Naive thymus-derived CD4-positive, alpha-beta T cell (primary cell): Measurements from ENCODE around the gene TFDP1. TPM values are rescaled to one million over a fixed set of nuclear protein-coding genes. Genes with fewer than 3 reads are reported as not detected.
A peak's percentile ranks its signal among the peaks of the same experiment; 100 is the strongest.

Experiments
- ATAC-seq: fragments of 150-1000 bp; cut with Tn5 transposase; 2 replicates; pipeline ENCODE4 v1.10.0; 2021; ENCODE audit warnings: mild to moderate bottlenecking, moderate library complexity
- CTCF ChIA-PET: fragments of 350-600 bp; sonication (Branson Sonifier 250); formaldehyde crosslinking; loops from one replicate; lab custom pipeline; 2021; ENCODE audit warnings: antibody characterized with exemption; lab: Charles Lee
- POLR2A ChIA-PET: fragments of 350-600 bp; sonication (Branson Sonifier 250); formaldehyde crosslinking; loops from one replicate; lab custom pipeline; 2021; ENCODE audit warnings: antibody characterized with exemption, inconsistent platforms; lab: Charles Lee
- DNase-seq, 9 donors: peaks; one replicate each; pipeline versions ENCODE4 v3.0.0 to v3.0.0-alpha.2; 2020 to 2022; ENCODE audit warnings: mixed read lengths in 1 of 9
- H3K27ac ChIP-seq: one replicate; pipeline ENCODE4 v1.7.0; 2013; ENCODE audit warnings: mild to moderate bottlenecking, low read depth, low read length, moderate library complexity
- H3K27me3 ChIP-seq, 2 donors: one replicate each; pipeline ENCODE4 v1.7.0; 2013; ENCODE audit warnings: low read length in 2 of 2, mild to moderate bottlenecking in 2 of 2, moderate library complexity in 2 of 2; ENCODE audit not compliant: control insufficient read depth in 2 of 2, insufficient read depth in 2 of 2
- H3K36me3 ChIP-seq, 3 experiments: 1 replicate in 2 of 3; 2 replicates in 1 of 3; pipeline ENCODE4 v1.7.0; 2013; ENCODE audit warnings: low read length in 3 of 3, mild to moderate bottlenecking in 3 of 3, moderate library complexity in 1 of 3; ENCODE audit not compliant: insufficient read depth in 3 of 3, control insufficient read depth in 2 of 3
- H3K4me1 ChIP-seq, 2 donors: one replicate each; pipeline ENCODE4 v1.7.0; 2013; ENCODE audit warnings: low read length in 2 of 2, mild to moderate bottlenecking in 2 of 2, moderate library complexity in 1 of 2; ENCODE audit not compliant: control insufficient read depth in 2 of 2, insufficient read depth in 2 of 2
- H3K4me3 ChIP-seq: 2 replicates; pipeline ENCODE4 v1.7.0; 2013; ENCODE audit warnings: mild to moderate bottlenecking, low read length
- H3K9me3 ChIP-seq, 3 experiments: 1 replicate in 2 of 3; 2 replicates in 1 of 3; pipeline ENCODE4 v1.7.0; 2013; ENCODE audit warnings: low read length in 3 of 3; ENCODE audit not compliant: control insufficient read depth in 2 of 3
- H3K27ac Mint-ChIP-seq, 9 donors: one replicate each; pipeline ENCODE4 v1.8.0; 2020 to 2022; ENCODE audit warnings: mixed read lengths in 9 of 9, mild to moderate bottlenecking in 8 of 9, moderate library complexity in 5 of 9, inconsistent platforms in 2 of 9
- H3K27me3 Mint-ChIP-seq, 5 donors: one replicate each; pipeline ENCODE4 v1.8.0; 2021 to 2022; ENCODE audit warnings: mixed read lengths in 5 of 5, mild to moderate bottlenecking in 1 of 5
- H3K36me3 Mint-ChIP-seq, 5 donors: one replicate each; pipeline ENCODE4 v1.8.0; 2020 to 2022; ENCODE audit warnings: mixed read lengths in 5 of 5, mild to moderate bottlenecking in 3 of 5, inconsistent platforms in 1 of 5
- H3K4me1 Mint-ChIP-seq, 7 donors: one replicate each; pipeline ENCODE4 v1.8.0; 2020 to 2022; ENCODE audit warnings: mixed read lengths in 7 of 7, mild to moderate bottlenecking in 3 of 7, inconsistent platforms in 1 of 7
- H3K4me3 Mint-ChIP-seq, 10 donors: one replicate each; pipeline ENCODE4 v1.8.0; 2020 to 2022; ENCODE audit warnings: mild to moderate bottlenecking in 10 of 10, mixed read lengths in 10 of 10, moderate library complexity in 6 of 10, inconsistent platforms in 2 of 10
- H3K9me3 Mint-ChIP-seq, 11 donors: one replicate each; pipeline ENCODE4 v1.8.0; 2020 to 2022; ENCODE audit warnings: mixed read lengths in 11 of 11, mild to moderate bottlenecking in 4 of 11, inconsistent platforms in 1 of 11, moderate library complexity in 1 of 11
- intact Hi-C, 2 donors: fragments of 100-400 bp; cut with micrococcal nuclease; formaldehyde crosslinking; loops; one replicate each; pipeline ENCODE4 v1.15.1; 2023
- polyA plus RNA-seq, 2 donors: library from polyadenylated mRNA; unstranded; fragments of 300-500 nt; fragmentation: Illumina TruSeq; gene quantifications; one replicate each; pipeline ENCODE4 v1.2.3, GENCODE V29; 2021
- total RNA-seq, 6 experiments: library from RNA in 5 of 6; stranded (reverse) in 5 of 6; gene quantifications; 1 replicate in 5 of 6; 2 replicates in 1 of 6; pipeline ENCODE4 v1.2.3 and lab custom pipeline; 2021 to 2026

The TFDP1 gene
- total and polyA plus RNA-seq, 7 experiments from 2014 or later: 21.4 to 127 (median 43.1) TPM

DNA sequence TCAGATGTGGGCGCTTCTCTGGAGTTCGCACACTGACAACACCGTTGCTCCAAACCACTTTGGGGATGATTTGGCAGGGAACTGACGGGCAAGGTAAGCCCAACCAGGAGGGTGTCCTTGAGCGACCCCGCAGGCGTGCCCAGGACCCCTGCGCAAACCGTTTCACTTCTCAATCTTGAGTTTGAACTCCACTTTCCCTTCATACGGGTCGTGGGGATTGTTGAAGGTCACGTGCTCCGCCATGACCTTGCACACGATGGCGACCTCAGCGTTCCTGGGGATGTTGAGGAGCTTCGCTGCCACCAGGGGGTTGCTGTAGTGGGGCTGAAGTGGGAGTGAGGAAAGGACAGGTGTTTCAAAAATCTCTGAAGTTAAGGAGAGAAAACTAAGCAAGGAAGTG is 64.7 kb downstream of the TFDP1 start:
- no peaks in the 10 kb centered on the region for H3K9me3 ChIP-seq
- no peak overlapping the region for H3K27ac ChIP-seq
- POLR2A ChIA-PET: no interaction called here
- H3K27me3 ChIP-seq: no peaks in the 10 kb centered on the region
- ATAC-seq (no peak), DNase-seq (no peak)
- peak overlapping the region in 2 of 9 donors; percentile 51 to 56 for H3K27ac Mint-ChIP-seq
- peaks cover 10 to 12% of the 10 kb centered on the region in 2 donors for H3K4me1 ChIP-seq
- H3K4me3 ChIP-seq: no peak overlapping the region
- no peak overlapping the region for H3K4me3 Mint-ChIP-seq
- CTCF ChIA-PET: no interaction called here
- no peaks in the 10 kb centered on the region for H3K36me3 ChIP-seq
- no peaks in the 10 kb centered on the region for H3K36me3 Mint-ChIP-seq
- intact Hi-C loops: no loop called here
- H3K9me3 Mint-ChIP-seq: no peaks in the 10 kb centered on the region
- H3K4me1 Mint-ChIP-seq: peaks cover 9 to 39% (median 29%) of the 10 kb centered on the region in 7 donors
- H3K27me3 Mint-ChIP-seq: no peaks in the 10 kb centered on the region

DNA sequence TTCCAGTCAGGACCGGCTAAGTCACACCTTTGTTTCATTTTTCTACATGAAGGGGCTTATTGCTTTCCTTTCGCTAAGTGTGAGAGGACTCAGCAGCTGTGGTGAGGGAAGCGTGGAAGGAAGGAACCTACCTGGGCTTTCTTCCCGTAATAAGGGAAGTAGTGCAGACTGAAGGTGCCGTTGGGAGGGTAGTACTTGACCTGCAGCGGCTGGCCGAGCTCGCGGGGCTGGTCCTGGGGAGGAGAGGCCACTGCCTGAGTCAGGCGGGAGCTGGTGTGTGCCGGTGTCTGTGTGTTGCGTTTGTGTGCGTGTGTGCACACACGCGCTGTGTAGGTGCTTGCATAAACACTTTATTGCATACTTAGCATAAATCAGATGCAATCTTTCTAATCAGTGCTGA is 65.7 kb downstream of the TFDP1 start:
- Histone ChIP-seq H3K4me1 (peaks cover 10 to 12% of the 10 kb centered on the region in 2 donors), H3K27ac (no peak overlapping the region), H3K36me3 (no peaks in the 10 kb centered on the region), H3K27me3 (no peaks in the 10 kb centered on the region), H3K4me3 (no peak overlapping the region), H3K9me3 (no peaks in the 10 kb centered on the region)
- CTCF ChIA-PET: interaction anchor here (0.7 kb wide), 1 partner anchor 17 kb away, joined by 4 read pairs; the partner anchor contains the start of gene GRK1
- peak overlapping the region in 2 of 9 donors; percentile 56 to 59 for H3K27ac Mint-ChIP-seq
- H3K4me3 Mint-ChIP-seq: no peak overlapping the region
- no peaks in the 10 kb centered on the region for H3K9me3 Mint-ChIP-seq
- H3K27me3 Mint-ChIP-seq: no peaks in the 10 kb centered on the region
- POLR2A ChIA-PET: no interaction called here
- intact Hi-C loops: no loop called here
- ATAC-seq: no peak
- no peak for DNase-seq
- no peaks in the 10 kb centered on the region for H3K36me3 Mint-ChIP-seq
- H3K4me1 Mint-ChIP-seq: peaks cover 9 to 36% (median 29%) of the 10 kb centered on the region in 7 donors

DNA sequence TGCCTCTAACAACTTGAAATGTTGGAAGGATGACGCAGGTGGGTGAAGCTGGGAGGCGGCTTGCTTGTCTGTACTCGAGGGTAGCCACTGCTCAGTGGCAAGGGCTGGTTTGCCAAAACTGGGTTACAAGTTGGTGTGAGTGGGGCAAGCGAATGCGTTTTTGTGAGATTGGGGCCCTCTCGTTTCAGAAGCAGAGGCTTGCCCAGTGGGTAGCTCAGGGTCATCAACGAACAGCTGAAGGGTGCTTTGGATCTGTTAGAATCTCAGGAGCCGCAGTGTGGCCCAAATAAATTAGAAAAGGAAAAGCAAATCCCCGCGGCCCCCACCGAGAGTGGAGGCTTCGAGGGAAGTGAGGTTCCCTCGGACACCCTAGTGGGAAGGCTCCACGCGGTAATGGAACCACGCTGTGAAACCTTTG is 66.2 kb downstream of the TFDP1 start:
- Mint-ChIP-seq H3K9me3 (no peaks in the 10 kb centered on the region), H3K36me3 (no peaks in the 10 kb centered on the region), H3K27me3 (no peaks in the 10 kb centered on the region), H3K27ac (no peak overlapping the region), H3K4me3 (no peak overlapping the region), H3K4me1 (peaks cover 9 to 34% (median 26%) of the 10 kb centered on the region in 7 donors)
- no peak for ATAC-seq
- Histone ChIP-seq H3K27ac (no peak overlapping the region), H3K36me3 (no peaks in the 10 kb centered on the region), H3K4me1 (peaks cover 10 to 12% of the 10 kb centered on the region in 2 donors), H3K27me3 (no peaks in the 10 kb centered on the region), H3K4me3 (no peak overlapping the region), H3K9me3 (no peaks in the 10 kb centered on the region)
- intact Hi-C loops: no loop called here
- POLR2A ChIA-PET: no interaction called here
- CTCF ChIA-PET: no interaction called here
- no peak for DNase-seq

DNA sequence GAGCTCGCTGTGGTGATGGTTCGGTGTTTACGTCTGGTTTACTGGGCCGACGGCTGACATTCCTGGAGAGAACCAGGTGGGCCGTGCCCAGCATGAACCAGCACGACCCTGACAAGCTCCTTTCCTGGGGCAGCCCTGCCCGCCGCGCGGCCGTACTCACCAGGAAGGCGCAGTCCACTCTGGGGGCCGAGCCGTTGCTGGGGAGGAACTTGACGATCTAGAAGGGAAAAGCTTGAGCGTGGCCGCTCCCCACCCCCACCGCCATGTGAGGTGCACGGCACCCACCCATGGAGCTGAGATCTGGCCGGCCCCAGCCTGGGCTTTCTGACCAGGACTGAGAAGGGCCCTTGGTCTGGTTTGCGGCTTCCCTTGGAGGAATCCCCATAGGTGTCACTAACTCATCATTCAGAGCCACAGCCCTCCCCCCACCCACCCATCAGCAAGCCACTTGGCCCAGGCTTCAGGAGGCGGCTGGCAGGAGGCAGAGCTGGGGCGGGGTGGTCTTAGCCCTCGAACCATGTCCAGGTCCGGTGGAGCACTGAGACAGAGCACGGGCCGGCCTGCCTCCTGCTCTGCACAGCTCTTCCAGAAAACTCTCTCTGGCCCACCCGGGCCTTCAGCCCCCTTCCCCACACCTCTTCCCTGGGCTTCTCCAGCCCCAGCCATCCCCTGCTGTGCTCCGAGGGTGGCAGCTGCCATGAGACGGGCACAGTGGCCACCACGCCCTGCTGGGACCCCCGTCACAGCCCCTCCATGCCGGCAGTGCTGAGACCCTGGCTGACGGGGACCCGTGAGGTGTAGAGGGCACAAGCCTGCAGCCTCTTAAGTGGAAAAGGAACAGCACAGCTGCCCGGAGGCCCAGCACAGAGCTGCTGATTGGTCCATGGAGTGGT is 67.2 kb downstream of the TFDP1 start:
- H3K4me1 Mint-ChIP-seq: peaks cover 4 to 23% (median 16%) of the 10 kb centered on the region in 7 donors
- Histone ChIP-seq H3K36me3 (no peaks in the 10 kb centered on the region), H3K27me3 (no peaks in the 10 kb centered on the region), H3K4me3 (no peak overlapping the region), H3K4me1 (peaks cover 7 to 10% of the 10 kb centered on the region in 2 donors), H3K27ac (no peak overlapping the region), H3K9me3 (no peaks in the 10 kb centered on the region)
- DNase-seq (no peak), ATAC-seq (no peak)
- no peaks in the 10 kb centered on the region for H3K36me3 Mint-ChIP-seq
- POLR2A ChIA-PET: no interaction called here
- no peak overlapping the region for H3K27ac Mint-ChIP-seq
- H3K27me3 Mint-ChIP-seq: no peaks in the 10 kb centered on the region
- CTCF ChIA-PET: no interaction called here
- intact Hi-C loops: no loop called here
- no peaks in the 10 kb centered on the region for H3K9me3 Mint-ChIP-seq
- H3K4me3 Mint-ChIP-seq: no peak overlapping the region

DNA sequence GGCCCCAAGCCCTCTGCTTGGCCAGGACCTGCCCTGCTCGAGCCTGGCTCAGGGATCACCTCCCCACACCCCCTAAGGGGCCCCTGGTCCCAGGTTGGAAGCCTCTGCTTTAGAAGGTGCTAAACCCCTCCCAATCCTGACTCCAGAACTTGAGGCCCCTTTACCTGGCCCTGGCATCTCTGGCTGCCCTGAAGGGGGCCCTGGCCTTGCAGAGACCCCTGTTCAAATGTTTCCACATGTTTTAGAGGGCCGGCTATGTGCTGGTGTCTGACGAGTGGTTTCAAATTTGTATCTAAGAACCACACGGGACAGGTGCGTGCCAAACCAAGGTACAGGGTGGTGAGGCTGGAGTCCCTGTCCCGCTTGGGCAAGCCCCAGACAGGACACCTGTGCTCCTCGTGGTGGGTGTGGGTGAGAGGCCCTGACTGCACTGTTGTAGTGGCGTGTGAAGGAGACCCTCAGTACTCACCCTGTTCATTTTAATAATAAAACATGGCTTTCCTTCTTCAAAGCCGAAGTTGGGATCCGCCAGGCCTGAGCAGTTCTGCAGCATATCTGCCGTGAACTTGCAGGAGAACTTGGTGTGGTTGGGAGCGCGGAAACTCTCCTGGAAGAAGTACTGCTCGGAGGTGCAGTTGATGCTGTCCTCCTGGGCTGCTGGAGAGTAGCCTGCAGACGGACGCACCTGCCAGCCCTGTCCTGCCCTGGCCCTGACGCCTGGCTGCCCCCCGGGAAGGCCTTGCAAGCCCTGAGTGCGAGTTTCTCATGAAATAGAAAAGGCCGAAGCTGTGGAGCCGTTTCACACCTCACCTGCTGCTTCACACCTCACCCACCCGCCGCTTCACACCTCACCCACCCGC is 68.1 kb downstream of the TFDP1 start:
- H3K27me3 Mint-ChIP-seq: no peaks in the 10 kb centered on the region
- no peaks in the 10 kb centered on the region for H3K36me3 Mint-ChIP-seq
- H3K9me3 Mint-ChIP-seq: no peaks in the 10 kb centered on the region
- ChIA-PET CTCF (no interaction called here), POLR2A (no interaction called here)
- ATAC-seq (no peak), DNase-seq (no peak)
- Histone ChIP-seq H3K27ac (no peak overlapping the region), H3K36me3 (no peaks in the 10 kb centered on the region), H3K4me1 (peaks cover 0 to 10% of the 10 kb centered on the region in 2 donors), H3K4me3 (no peak overlapping the region), H3K27me3 (no peaks in the 10 kb centered on the region), H3K9me3 (no peaks in the 10 kb centered on the region)
- intact Hi-C loops: no loop called here
- peaks cover 0 to 17% (median 7%) of the 10 kb centered on the region in 7 donors for H3K4me1 Mint-ChIP-seq
- H3K27ac Mint-ChIP-seq: no peak overlapping the region
- H3K4me3 Mint-ChIP-seq: no peak overlapping the region

DNA sequence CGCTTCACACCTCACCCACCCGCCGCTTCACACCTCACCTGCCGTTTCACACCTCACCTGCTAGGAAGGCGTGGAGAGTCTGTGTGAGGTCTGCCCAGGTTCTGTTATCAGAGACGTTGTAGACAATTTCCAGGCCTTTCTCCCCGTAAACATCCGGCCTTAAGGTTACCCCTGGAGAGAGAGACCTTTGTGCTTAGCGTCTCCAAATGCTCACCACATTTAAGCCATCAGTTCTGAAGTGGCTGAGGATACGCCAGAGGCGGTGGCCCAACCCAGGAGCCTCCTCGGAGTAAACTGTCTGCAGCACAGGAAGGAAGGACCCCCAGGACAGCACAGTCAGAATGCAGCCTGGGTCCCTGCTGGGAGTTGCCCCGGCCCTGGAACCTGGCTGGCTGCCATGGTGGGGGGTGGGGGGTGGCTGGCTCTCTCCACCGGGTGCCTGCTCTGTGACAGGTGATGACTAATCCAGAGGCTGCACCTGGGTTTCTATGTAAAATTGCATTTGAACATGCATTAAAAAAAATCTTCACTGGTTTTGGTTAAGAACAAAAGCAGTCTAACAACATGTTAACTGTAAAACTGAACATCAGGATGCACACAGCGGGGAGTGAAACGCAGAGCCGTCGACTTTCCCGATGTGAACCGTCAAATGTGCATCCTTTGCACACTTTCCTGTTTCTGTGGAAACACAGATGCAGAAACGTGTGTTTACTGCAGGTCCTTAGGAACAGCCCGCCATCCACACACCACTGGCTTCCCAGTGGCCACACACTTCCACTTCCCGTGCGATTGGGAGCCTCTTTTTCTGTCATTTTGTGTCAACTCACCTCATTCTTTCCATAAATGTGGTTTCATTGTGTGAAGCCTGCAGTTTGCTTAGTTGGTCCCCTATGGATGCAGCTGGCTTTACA is 69.0 kb downstream of the TFDP1 start:
- Mint-ChIP-seq H3K4me3 (no peak overlapping the region), H3K27ac (peak overlapping the region in 2 of 9 donors; percentile 22 to 27), H3K9me3 (no peaks in the 10 kb centered on the region), H3K4me1 (peaks cover 0 to 8% (median 2%) of the 10 kb centered on the region in 7 donors), H3K27me3 (no peaks in the 10 kb centered on the region), H3K36me3 (no peaks in the 10 kb centered on the region)
- POLR2A ChIA-PET: no interaction called here
- Histone ChIP-seq H3K4me3 (no peak overlapping the region), H3K27me3 (no peaks in the 10 kb centered on the region), H3K4me1 (peaks cover 0 to 10% of the 10 kb centered on the region in 2 donors), H3K9me3 (no peaks in the 10 kb centered on the region), H3K36me3 (no peaks in the 10 kb centered on the region), H3K27ac (no peak overlapping the region)
- DNase-seq (no peak), ATAC-seq (no peak)
- CTCF ChIA-PET: no interaction called here
- intact Hi-C loops: no loop called here
